ENCODE data around the gene N4BP3.
A peak's percentile ranks its signal among the peaks of the same experiment; 100 is the strongest.
"Not testable (repeated sequence)": the region's sequence is repeated elsewhere in the genome, so short reads cannot be mapped to it uniquely, and the experiment has no call there.

The N4BP3 gene

GRCh38 chr5:178123094-178123965 lies 10.0 kb downstream of the N4BP3 start:
- no peak for DNase-seq

DNA sequence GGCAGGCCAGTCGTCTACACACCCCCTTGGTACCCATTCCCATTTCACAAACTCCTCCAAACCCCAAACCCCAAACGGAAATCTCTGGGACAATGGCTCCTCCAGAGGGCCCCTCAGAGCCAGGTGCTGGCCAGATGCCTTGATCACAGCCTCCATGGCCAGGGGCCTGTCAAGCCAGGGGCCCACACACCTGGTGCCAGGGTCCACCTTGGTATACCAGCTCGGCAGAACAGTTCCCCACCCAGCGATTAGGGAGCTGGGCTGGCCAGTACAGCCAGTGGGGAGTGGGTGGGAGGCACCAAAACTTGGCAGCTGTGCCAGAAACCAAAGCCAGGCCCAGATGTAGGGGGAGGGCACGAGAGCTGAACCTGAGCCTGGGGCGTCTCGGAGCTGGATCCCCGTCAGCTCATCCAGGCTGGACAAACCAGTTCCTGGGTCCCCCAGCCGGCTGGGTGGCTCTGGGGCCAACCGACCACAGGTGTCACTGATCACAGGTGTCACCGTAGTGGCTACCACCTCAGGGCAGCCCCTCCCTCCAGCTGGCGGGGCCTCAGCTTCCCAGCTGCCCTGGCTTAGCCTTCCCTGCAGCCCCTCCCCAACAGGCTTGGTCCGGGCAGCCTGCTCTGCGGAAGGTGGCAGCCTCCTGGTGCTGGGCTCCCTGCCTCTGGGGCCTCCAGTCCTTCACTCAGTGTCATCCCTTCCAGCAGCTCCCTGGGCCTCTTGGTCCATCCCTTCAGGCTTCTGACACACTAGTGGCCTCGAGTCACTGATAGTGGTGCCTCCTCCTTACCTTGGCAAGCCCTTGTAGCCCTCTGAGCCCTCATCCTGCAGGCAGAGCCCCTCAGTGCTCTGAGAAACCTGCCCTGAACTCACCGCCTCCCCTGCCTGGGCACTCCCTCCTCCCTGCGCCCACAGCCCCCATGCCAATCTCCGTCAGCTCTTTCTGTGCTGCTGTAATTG lies 10.9 kb downstream of the N4BP3 start:
- DNase-seq, result no peak

DNA sequence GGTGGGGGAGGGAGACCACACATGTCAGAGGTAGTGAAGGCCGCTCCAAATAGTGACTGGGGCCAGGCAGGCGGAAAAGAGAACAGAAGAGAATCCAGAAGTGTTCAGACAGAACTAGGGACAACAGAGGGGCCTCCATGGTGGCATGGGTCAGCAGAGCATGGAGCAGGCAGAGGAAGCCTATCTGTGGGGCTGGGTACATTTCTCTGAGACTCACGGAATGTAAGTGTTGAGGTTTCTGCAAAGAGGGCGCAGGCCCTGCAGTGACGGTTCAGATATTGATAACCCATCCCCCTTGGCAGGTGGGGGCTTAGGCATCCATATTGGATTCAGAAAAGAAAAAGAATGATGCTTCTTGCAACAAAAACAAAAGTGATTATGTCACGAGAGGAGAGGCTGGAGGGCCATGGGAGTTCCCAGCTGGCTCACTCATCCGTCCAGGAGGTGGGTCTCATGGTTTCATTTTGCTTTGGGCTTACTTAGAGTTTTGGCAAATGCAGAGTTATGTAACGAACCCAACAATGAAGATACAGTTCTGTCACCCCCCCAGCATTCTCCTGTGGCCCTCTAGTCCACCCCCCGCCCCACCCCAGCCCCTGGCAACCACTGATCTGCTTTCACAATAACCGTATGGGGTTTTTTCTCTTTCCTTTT lies 12.0 kb downstream of the N4BP3 start:
- no peak for DNase-seq

GRCh38 chr5:178126556-178126955 lies 13.2 kb downstream of the N4BP3 start:
- no peak for DNase-seq

GRCh38 chr5:178127300-178128009 lies 14.1 kb downstream of the N4BP3 start:
- DNase-seq, result not testable (repeated sequence)

DNA sequence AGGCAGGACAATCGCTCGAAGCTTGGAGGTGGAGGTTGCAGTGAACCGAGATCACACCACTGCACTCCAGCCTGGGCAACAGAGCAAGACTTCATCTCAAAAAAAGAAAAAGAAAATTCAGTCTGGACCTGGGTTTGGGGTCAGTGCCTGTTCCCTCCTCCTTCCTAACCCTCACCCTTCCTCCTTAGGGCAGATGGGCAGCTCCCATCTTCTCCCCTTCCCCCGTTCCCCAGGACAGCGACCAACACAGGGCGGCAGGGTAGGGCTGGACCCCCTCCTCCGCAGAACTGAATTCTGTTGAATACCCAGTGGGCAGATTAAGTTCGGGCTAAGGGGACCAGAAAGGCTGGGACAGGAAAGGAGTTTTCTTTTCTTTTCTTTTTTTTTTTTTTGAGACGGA lies 16.0 kb downstream of the N4BP3 start:
- no peak for DNase-seq

GRCh38 chr5:178130234-178130575 lies 16.9 kb downstream of the N4BP3 start:
- not testable (repeated sequence) for DNase-seq

GRCh38 chr5:178130576-178131445 lies 17.5 kb downstream of the N4BP3 start, which contains the start of gene RMND5B:
TSS of gene RMND5B (plus strand) at chr5:178131014. CDS start at chr5:178138120, 7,106 bp downstream.
- peak; percentile 81 for DNase-seq

- no peak for DNase-seq
Observed at GRCh38 chr5:178131446-178131996, 18.2 kb downstream of the N4BP3 start.

- DNase-seq, result no peak
Observed at GRCh38 chr5:178136990-178137389, 23.7 kb downstream of the N4BP3 start.

DNA sequence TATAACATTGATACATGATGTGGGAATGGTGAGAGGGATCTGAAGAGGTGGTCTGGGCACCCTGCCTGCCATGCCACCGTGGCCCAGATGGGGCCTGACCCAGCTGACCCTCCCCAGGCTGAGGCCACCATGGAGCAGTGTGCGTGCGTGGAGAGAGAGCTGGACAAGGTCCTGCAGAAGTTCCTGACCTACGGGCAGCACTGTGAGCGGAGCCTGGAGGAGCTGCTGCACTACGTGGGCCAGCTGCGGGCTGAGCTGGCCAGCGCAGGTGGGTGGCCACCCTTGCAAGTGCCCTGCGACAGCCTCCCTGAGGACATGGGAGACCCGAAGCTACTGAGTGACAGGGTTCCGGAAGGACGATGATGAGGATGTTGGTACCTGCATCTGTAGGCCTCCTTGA lies 24.7 kb downstream of the N4BP3 start:
- DNase-seq, result no peak

GRCh38 chr5:178141550-178141949 lies 28.2 kb downstream of the N4BP3 start:
- no peak for DNase-seq

- no peak for DNase-seq
Observed at GRCh38 chr5:178142642-178143041, 29.3 kb downstream of the N4BP3 start.

- DNase-seq, result no peak
Observed at GRCh38 chr5:178143246-178143645, 29.9 kb downstream of the N4BP3 start.

DNA sequence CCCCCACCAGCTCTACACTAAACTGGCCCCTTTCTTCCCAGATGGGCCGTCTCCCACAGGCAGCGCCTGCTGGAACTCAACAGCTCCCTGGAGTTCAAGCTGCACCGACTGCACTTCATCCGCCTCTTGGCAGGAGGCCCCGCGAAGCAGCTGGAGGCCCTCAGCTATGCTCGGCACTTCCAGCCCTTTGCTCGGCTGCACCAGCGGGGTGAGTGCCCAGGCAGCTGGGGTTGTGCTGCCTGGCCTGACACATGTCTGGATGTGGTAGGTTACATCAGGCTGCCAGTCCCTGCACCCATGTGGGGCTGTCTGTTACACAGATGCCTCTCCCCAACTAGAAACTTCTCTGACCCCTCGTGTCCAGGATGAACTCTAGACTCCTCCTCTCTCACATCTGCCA lies 30.6 kb downstream of the N4BP3 start:
- DNase-seq, result no peak

GRCh38 chr5:178145965-178146820 lies 32.9 kb downstream of the N4BP3 start:
- peak; percentile 27 for DNase-seq

DNA sequence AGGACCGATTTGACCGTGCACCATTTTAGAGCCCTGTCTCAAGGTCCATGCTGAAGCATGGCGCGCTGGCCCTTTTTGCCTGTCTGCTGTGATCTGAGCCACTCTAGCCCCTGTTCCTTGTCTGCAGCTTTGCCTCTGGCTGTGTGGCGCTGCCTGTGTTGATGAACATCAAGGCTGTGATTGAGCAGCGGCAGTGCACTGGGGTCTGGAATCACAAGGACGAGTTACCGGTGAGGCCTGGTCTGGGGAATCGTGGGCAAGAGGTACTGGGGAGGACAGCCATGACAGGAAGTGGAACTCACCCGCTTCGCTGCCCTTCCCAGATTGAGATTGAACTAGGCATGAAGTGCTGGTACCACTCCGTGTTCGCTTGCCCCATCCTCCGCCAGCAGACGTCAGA lies 34.1 kb downstream of the N4BP3 start:
- no peak for DNase-seq

DNA sequence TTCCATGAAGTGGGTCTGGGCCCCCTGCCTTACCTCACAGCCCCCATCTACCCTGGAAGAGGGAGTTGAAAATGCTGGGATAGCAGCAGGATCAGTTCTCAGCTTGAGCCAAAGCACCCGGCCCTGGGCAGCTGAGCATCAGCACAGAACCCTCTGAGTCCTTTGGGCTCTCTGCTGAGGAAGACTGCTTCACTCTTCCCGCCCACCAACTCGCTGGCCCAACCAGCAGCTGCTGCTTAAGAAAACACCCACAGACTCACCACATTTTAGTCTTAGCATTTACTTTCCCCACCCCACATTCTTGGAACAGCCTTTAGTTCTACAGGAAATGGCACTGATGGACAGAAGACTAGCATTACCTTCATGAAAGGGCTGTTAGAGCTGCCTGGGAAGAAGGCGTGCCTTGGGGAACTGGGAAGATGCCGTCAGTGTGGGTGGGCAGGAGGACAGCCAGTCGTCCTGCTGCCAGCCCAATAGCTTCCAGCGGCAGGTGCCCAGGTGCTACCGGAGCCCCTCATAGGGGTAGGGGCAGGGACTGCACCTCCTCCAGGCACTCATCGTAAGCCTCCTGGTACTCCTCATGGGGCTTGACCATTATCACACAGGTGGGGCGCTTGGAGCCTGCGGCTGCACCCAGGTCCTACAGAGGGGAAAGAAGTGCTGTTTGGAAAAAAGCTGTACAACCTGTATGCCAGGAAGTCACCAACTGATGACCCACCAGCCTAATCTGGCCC lies 36.0 kb downstream of the N4BP3 start:
- no peak for DNase-seq
